ENCODE results near the gene LIN28A. TPM values are rescaled to one million over a fixed set of nuclear protein-coding genes. Genes with fewer than 3 reads are reported as not detected.

The LIN28A gene
- not detected for total RNA-seq

GRCh38 chr1:26410706-26411623, at the start of gene LIN28A:
Gene LIN28A, plus strand, starts transcription at chr1:26410817. Its CDS starts 75 bp downstream, at chr1:26410892.
- WGBS, 2 donors (ENCODE audit: low coverage in 1 of 2): 5 to 9% methylated on average over 4 to 63 of the region's 70 CpGs
- no peak for DNase-seq
- intact Hi-C loops (cut with DNase I; ENCODE audit: low total_unique reads): no loop called here
- TF ChIP-seq POLR2AphosphoS5 (IDR thresholded peaks at IDR 0.05) (no peak), EP300 (IDR thresholded peaks at IDR 0.05; ENCODE audit: low read depth) (no peak), POLR2A (IDR thresholded peaks at IDR 0.05) (no peak), CTCF (IDR thresholded peaks at IDR 0.05) (no peak)
- Histone ChIP-seq H3K4me3 (no peak within 1 kb of the TSS), H3K27ac (no peak within 1 kb of the TSS), H3K27me3 (peaks cover 69% of the 10 kb centered on the region), H3K36me3 (no peaks in the 10 kb centered on the region), H3K9me3 (no peaks in the 10 kb centered on the region), H3K4me1 (no peaks in the 10 kb centered on the region)
- in situ Hi-C loops (cut with MboI; ENCODE audit: low pct_ligation_motif_present in 1 of 4, low pct_unique_long_range_greater_than_20kb in 1 of 4, low sequenced_read_pairs in 3 of 4): no loop called here

- Histone ChIP-seq H3K27ac (no peak overlapping the region), H3K4me1 (peaks cover 11 to 38% (median 26%) of the 10 kb centered on the region in 4 donors), H3K4me3 (no peak overlapping the region), H3K27me3 (peaks cover 48% of the 10 kb centered on the region), H3K36me3 (no peaks in the 10 kb centered on the region), H3K9me3 (no peaks in the 10 kb centered on the region)
- in situ Hi-C loops (cut with MboI; ENCODE audit: low pct_ligation_motif_present in 1 of 4, low pct_unique_long_range_greater_than_20kb in 1 of 4, low sequenced_read_pairs in 3 of 4) (no loop called here), intact Hi-C loops (cut with DNase I; ENCODE audit: low total_unique reads) (no loop called here)
- TF ChIP-seq EP300 (IDR thresholded peaks at IDR 0.05; ENCODE audit: low read depth) (no peak), CTCF (IDR thresholded peaks at IDR 0.05) (no peak), POLR2A (IDR thresholded peaks at IDR 0.05) (no peak), POLR2AphosphoS5 (IDR thresholded peaks at IDR 0.05) (no peak)
- 92% methylated on average over 12 of the region's 12 CpGs; no CpG with 5 or more reads in 1 of the 2 donors for WGBS, 2 donors (ENCODE audit: low coverage in 1 of 2)
- no peak for DNase-seq
Observed at GRCh38 chr1:26361605-26362122, 49.0 kb upstream of the LIN28A start.

- WGBS, 2 donors (ENCODE audit: low coverage in 1 of 2): 94% methylated on average over 3 of the region's 3 CpGs; no CpG with 5 or more reads in 1 of the 2 donors
- Histone ChIP-seq H3K27me3 (peaks cover 48% of the 10 kb centered on the region), H3K27ac (no peak overlapping the region), H3K9me3 (no peaks in the 10 kb centered on the region), H3K4me3 (no peak overlapping the region), H3K36me3 (no peaks in the 10 kb centered on the region), H3K4me1 (peaks cover 11 to 32% (median 22%) of the 10 kb centered on the region in 4 donors)
- TF ChIP-seq POLR2A (IDR thresholded peaks at IDR 0.05) (no peak), CTCF (IDR thresholded peaks at IDR 0.05) (no peak), EP300 (IDR thresholded peaks at IDR 0.05; ENCODE audit: low read depth) (no peak), POLR2AphosphoS5 (IDR thresholded peaks at IDR 0.05) (no peak)
- in situ Hi-C loops (cut with MboI; ENCODE audit: low pct_ligation_motif_present in 1 of 4, low pct_unique_long_range_greater_than_20kb in 1 of 4, low sequenced_read_pairs in 3 of 4): no loop called here
- DNase-seq: no peak
- intact Hi-C loops (cut with DNase I; ENCODE audit: low total_unique reads): no loop called here
Observed at GRCh38 chr1:26362331-26362730, 48.3 kb upstream of the LIN28A start.

Data from transverse colon (tissue), 4 donors.